ENCODE results near the gene GNG5.
"Not testable (repeated sequence)": the region's sequence is repeated elsewhere in the genome, so short reads cannot be mapped to it uniquely, and the experiment has no call there.

GNG5 gene

GRCh38 chr1:84509029-84509428 is 2.6 kb upstream of the GNG5 start:
- H3K36me3 ChIP-seq (ENCODE audit: control insufficient read depth in 5 of 5, insufficient read depth in 5 of 5, low read length in 5 of 5): no peaks in the 10 kb centered on the region
- peaks cover 0 to 19% (median 17%) of the 10 kb centered on the region in 5 donors for H3K4me1 ChIP-seq (ENCODE audit: control insufficient read depth in 5 of 5, insufficient read depth in 5 of 5, low read length in 5 of 5)
- no peak overlapping the region for H3K4me3 ChIP-seq (ENCODE audit: low read depth in 1 of 5, low read length in 5 of 5)
- no peaks in the 10 kb centered on the region for H3K27me3 ChIP-seq (ENCODE audit: control insufficient read depth in 5 of 5, insufficient read depth in 4 of 5, low read length in 5 of 5)
- peaks cover 0 to 2% (median 0%) of the 10 kb centered on the region in 5 donors for H3K9me3 ChIP-seq (ENCODE audit: control insufficient read depth in 5 of 5, low read length in 5 of 5)
- H3K27ac ChIP-seq (ENCODE audit: low read depth, low read length): no peak overlapping the region
- H3K9ac ChIP-seq (ENCODE audit: low read length in 5 of 5): no peak overlapping the region

DNA sequence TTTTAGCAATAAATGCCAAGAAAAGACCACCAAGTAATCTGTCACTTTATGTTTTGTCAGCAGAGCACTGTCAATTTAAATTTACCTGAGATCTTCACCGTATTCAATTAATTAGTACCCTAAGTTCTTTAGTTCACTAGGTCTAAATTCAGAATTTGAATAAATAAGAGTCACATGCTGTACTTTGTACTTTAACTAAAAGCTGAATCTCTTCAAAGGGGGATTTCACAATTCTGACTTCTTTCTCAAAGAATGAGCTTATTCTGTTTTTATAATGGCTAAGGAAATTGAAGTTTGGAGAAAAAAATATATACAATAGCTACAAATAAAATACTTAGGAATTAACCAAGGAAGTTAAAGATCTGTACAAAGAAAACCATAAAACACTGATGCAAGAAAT is 2.1 kb upstream of the GNG5 start:
- H3K4me3 ChIP-seq (ENCODE audit: low read depth in 1 of 5, low read length in 5 of 5): no peak overlapping the region
- H3K27ac ChIP-seq (ENCODE audit: low read depth, low read length): no peak overlapping the region
- H3K9ac ChIP-seq (ENCODE audit: low read length in 5 of 5): no peak overlapping the region
- H3K4me1 ChIP-seq (ENCODE audit: control insufficient read depth in 5 of 5, insufficient read depth in 5 of 5, low read length in 5 of 5): peaks cover 0 to 24% (median 22%) of the 10 kb centered on the region in 5 donors
- H3K9me3 ChIP-seq (ENCODE audit: control insufficient read depth in 5 of 5, low read length in 5 of 5): peaks cover 0 to 2% (median 0%) of the 10 kb centered on the region in 5 donors
- H3K27me3 ChIP-seq (ENCODE audit: control insufficient read depth in 5 of 5, insufficient read depth in 4 of 5, low read length in 5 of 5): no peaks in the 10 kb centered on the region
- no peaks in the 10 kb centered on the region for H3K36me3 ChIP-seq (ENCODE audit: control insufficient read depth in 5 of 5, insufficient read depth in 5 of 5, low read length in 5 of 5)

GRCh38 chr1:84507887-84508286 is 1.5 kb upstream of the GNG5 start:
- H3K36me3 ChIP-seq (ENCODE audit: control insufficient read depth in 5 of 5, insufficient read depth in 5 of 5, low read length in 5 of 5); H3K4me3 ChIP-seq (ENCODE audit: low read depth in 1 of 5, low read length in 5 of 5); H3K9ac ChIP-seq (ENCODE audit: low read length in 5 of 5); H3K27ac ChIP-seq (ENCODE audit: low read depth, low read length); H3K27me3 ChIP-seq (ENCODE audit: control insufficient read depth in 5 of 5, insufficient read depth in 4 of 5, low read length in 5 of 5); H3K9me3 ChIP-seq (ENCODE audit: control insufficient read depth in 5 of 5, low read length in 5 of 5): not testable (repeated sequence)
- peaks cover 0 to 30% (median 28%) of the 10 kb centered on the region in 5 donors for H3K4me1 ChIP-seq (ENCODE audit: control insufficient read depth in 5 of 5, insufficient read depth in 5 of 5, low read length in 5 of 5)

GRCh38 chr1:84506729-84507453 is 510 bp upstream of the GNG5 start:
- peak overlapping the region; percentile 88 for H3K27ac ChIP-seq (ENCODE audit: low read depth, low read length)
- no peaks in the 10 kb centered on the region for H3K27me3 ChIP-seq (ENCODE audit: control insufficient read depth in 5 of 5, insufficient read depth in 4 of 5, low read length in 5 of 5)
- H3K36me3 ChIP-seq (ENCODE audit: control insufficient read depth in 5 of 5, insufficient read depth in 5 of 5, low read length in 5 of 5): no peaks in the 10 kb centered on the region
- peaks cover 0 to 2% (median 0%) of the 10 kb centered on the region in 5 donors for H3K9me3 ChIP-seq (ENCODE audit: control insufficient read depth in 5 of 5, low read length in 5 of 5)
- H3K4me3 ChIP-seq (ENCODE audit: low read depth in 1 of 5, low read length in 5 of 5): peak overlapping the region; percentile 69 to 94 (median 83)
- peaks cover 0 to 34% (median 31%) of the 10 kb centered on the region in 5 donors for H3K4me1 ChIP-seq (ENCODE audit: control insufficient read depth in 5 of 5, insufficient read depth in 5 of 5, low read length in 5 of 5)
- H3K9ac ChIP-seq (ENCODE audit: low read length in 5 of 5): peak overlapping the region; percentile 64 to 97 (median 85)

DNA sequence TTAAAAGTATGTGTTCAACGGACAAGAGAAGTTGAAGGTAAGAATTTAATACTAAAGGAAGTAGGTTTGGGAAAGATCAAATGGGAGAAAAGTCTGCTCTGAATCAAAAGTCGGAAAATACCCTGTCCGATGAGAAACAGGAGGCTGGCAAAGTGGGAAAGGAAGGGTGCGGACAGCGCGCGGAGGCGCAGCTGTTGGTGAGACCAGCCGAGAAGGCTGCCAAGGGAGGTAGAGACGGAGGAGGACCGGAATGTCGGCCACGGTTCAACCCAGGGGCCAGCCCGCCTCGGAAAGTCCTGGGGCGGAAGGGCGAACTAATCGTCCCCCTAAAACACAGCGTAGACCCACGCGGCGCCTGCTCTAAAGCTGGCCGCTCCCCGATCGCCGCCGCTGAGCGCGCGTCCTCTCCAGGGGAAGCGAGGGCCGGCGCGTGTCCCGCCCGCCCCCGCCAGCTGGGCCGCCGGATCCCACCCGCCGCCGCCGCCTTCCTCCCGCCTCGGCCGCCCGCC is 834 bp downstream of the GNG5 start:
- Histone ChIP-seq H3K27ac (ENCODE audit: low read depth, low read length) (peak overlapping the region; percentile 88), H3K9me3 (ENCODE audit: control insufficient read depth in 5 of 5, low read length in 5 of 5) (no peaks in the 10 kb centered on the region), H3K4me1 (ENCODE audit: control insufficient read depth in 5 of 5, insufficient read depth in 5 of 5, low read length in 5 of 5) (peaks cover 0 to 40% (median 31%) of the 10 kb centered on the region in 5 donors), H3K4me3 (ENCODE audit: low read depth in 1 of 5, low read length in 5 of 5) (peak overlapping the region; percentile 78 to 94 (median 83)), H3K27me3 (ENCODE audit: control insufficient read depth in 5 of 5, insufficient read depth in 4 of 5, low read length in 5 of 5) (no peaks in the 10 kb centered on the region), H3K9ac (ENCODE audit: low read length in 5 of 5) (peak overlapping the region; percentile 73 to 97 (median 92)), H3K36me3 (ENCODE audit: control insufficient read depth in 5 of 5, insufficient read depth in 5 of 5, low read length in 5 of 5) (peaks cover 0 to 3% (median 2%) of the 10 kb centered on the region in 5 donors)

- Histone ChIP-seq H3K9ac (ENCODE audit: low read length in 5 of 5) (peak overlapping the region; percentile 73 to 97 (median 92)), H3K9me3 (ENCODE audit: control insufficient read depth in 5 of 5, low read length in 5 of 5) (no peaks in the 10 kb centered on the region), H3K36me3 (ENCODE audit: control insufficient read depth in 5 of 5, insufficient read depth in 5 of 5, low read length in 5 of 5) (peaks cover 4 to 10% (median 6%) of the 10 kb centered on the region in 5 donors), H3K4me3 (ENCODE audit: low read depth in 1 of 5, low read length in 5 of 5) (peak overlapping the region; percentile 78 to 94 (median 83)), H3K27me3 (ENCODE audit: control insufficient read depth in 5 of 5, insufficient read depth in 4 of 5, low read length in 5 of 5) (no peaks in the 10 kb centered on the region), H3K27ac (ENCODE audit: low read depth, low read length) (peak overlapping the region; percentile 88), H3K4me1 (ENCODE audit: control insufficient read depth in 5 of 5, insufficient read depth in 5 of 5, low read length in 5 of 5) (peaks cover 0 to 40% (median 31%) of the 10 kb centered on the region in 5 donors)
Observed at GRCh38 chr1:84504580-84505492, 1.5 kb downstream of the GNG5 start.

DNA sequence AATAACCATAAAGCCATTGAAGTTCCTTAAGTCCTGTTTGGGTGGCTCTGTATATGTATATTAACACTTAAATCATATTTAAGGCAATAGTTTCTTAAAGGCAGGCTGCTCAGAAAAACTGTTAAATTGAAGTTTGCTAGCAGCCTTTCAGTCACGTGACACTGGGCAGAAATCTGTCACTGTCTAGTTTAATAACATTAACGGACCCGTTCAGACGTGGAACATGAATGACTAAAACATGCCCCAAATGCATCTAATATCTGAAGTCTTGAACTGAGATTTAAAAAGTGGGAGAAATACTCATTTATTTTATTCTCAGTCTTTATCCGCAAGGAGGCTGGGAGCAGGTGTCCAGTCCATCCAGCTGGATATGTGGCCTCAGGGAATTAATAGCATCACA is 3.5 kb downstream of the GNG5 start:
- Histone ChIP-seq H3K9ac (ENCODE audit: low read length in 5 of 5) (no peak overlapping the region), H3K9me3 (ENCODE audit: control insufficient read depth in 5 of 5, low read length in 5 of 5) (no peaks in the 10 kb centered on the region), H3K27me3 (ENCODE audit: control insufficient read depth in 5 of 5, insufficient read depth in 4 of 5, low read length in 5 of 5) (no peaks in the 10 kb centered on the region), H3K4me3 (ENCODE audit: low read depth in 1 of 5, low read length in 5 of 5) (peak overlapping the region in 1 of 5 donors; percentile 12), H3K27ac (ENCODE audit: low read depth, low read length) (no peak overlapping the region), H3K4me1 (ENCODE audit: control insufficient read depth in 5 of 5, insufficient read depth in 5 of 5, low read length in 5 of 5) (peaks cover 0 to 40% (median 31%) of the 10 kb centered on the region in 5 donors), H3K36me3 (ENCODE audit: control insufficient read depth in 5 of 5, insufficient read depth in 5 of 5, low read length in 5 of 5) (peaks cover 9 to 19% (median 14%) of the 10 kb centered on the region in 5 donors)

DNA sequence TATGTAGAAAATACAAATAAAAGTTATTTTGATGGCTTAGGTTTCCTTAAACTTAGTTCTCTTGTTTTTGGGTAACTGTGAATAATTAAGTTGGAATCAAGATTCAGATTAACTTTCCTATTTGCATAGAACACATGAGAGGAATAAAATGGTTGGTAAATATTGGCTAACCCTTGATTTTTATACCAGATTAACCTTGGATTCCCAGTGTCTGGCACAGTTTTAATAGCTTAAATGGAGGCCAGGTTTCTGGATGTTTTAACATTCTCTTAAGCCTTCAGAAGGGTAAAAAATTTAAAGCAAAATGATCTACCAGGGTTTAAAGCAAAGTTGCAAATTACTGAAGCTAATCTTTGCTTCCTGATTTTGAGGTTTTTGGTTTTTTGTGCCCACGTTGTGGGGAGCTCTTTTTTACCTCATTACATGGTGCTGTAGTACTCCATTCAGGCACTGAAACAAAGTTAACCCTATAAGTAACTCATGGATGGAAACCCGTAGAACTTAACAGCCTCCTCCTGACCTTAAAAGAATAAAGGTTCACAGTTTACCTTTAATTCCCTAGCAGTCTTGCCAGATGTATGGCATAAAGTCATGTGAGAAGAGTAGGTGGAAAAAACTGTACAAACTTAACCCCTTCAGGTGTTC is 8.6 kb downstream of the GNG5 start:
- no peak overlapping the region for H3K9ac ChIP-seq (ENCODE audit: low read length in 5 of 5)
- peaks cover 45 to 61% (median 55%) of the 10 kb centered on the region in 5 donors for H3K36me3 ChIP-seq (ENCODE audit: control insufficient read depth in 5 of 5, insufficient read depth in 5 of 5, low read length in 5 of 5)
- no peak overlapping the region for H3K4me3 ChIP-seq (ENCODE audit: low read depth in 1 of 5, low read length in 5 of 5)
- no peaks in the 10 kb centered on the region for H3K9me3 ChIP-seq (ENCODE audit: control insufficient read depth in 5 of 5, low read length in 5 of 5)
- no peak overlapping the region for H3K27ac ChIP-seq (ENCODE audit: low read depth, low read length)
- peaks cover 0 to 9% (median 4%) of the 10 kb centered on the region in 5 donors for H3K4me1 ChIP-seq (ENCODE audit: control insufficient read depth in 5 of 5, insufficient read depth in 5 of 5, low read length in 5 of 5)
- H3K27me3 ChIP-seq (ENCODE audit: control insufficient read depth in 5 of 5, insufficient read depth in 4 of 5, low read length in 5 of 5): no peaks in the 10 kb centered on the region

GRCh38 chr1:84496498-84496897 is 9.9 kb downstream of the GNG5 start:
- Histone ChIP-seq H3K4me1 (ENCODE audit: control insufficient read depth in 5 of 5, insufficient read depth in 5 of 5, low read length in 5 of 5) (peaks cover 0 to 6% (median 0%) of the 10 kb centered on the region in 5 donors), H3K36me3 (ENCODE audit: control insufficient read depth in 5 of 5, insufficient read depth in 5 of 5, low read length in 5 of 5) (peaks cover 50 to 72% (median 63%) of the 10 kb centered on the region in 5 donors)

More at GRCh38 chr1:84496498-84496897, 9.9 kb downstream of the GNG5 start:
- Histone ChIP-seq H3K4me3 (ENCODE audit: low read depth in 1 of 5, low read length in 5 of 5) (no peak overlapping the region), H3K9ac (ENCODE audit: low read length in 5 of 5) (no peak overlapping the region), H3K27ac (ENCODE audit: low read depth, low read length) (no peak overlapping the region), H3K27me3 (ENCODE audit: control insufficient read depth in 5 of 5, insufficient read depth in 4 of 5, low read length in 5 of 5) (no peaks in the 10 kb centered on the region), H3K9me3 (ENCODE audit: control insufficient read depth in 5 of 5, low read length in 5 of 5) (no peaks in the 10 kb centered on the region)

All from subcutaneous abdominal adipose tissue (tissue), 5 donors.